HepG2 (cell line): ENCODE results near the gene WTAP. TPM values are rescaled to one million over a fixed set of nuclear protein-coding genes. Genes with fewer than 3 reads are reported as not detected.

Experiments used
- AKNA ChIP-seq: sonication (generic); formaldehyde crosslinking; IDR thresholded peaks from 2 replicates; pipeline ENCODE4 v1.4.0; 2020; ENCODE audit warnings: missing genetic modification reagents, borderline replicate concordance
- CBX5 ChIP-seq: sonication (generic); formaldehyde crosslinking; IDR thresholded peaks from 2 replicates; pipeline ENCODE4 v1.4.0; 2020; ENCODE audit warnings: missing genetic modification reagents, borderline replicate concordance
- GLI4 ChIP-seq: sonication (generic); formaldehyde crosslinking; IDR thresholded peaks from 2 replicates; pipeline ENCODE4 v1.5.1; 2020; ENCODE audit warnings: missing genetic modification reagents, mild to moderate bottlenecking, moderate library complexity, borderline replicate concordance
- RFX5 ChIP-seq: IDR thresholded peaks from 2 replicates; pipeline ENCODE4 v1.6.1; 2011; ENCODE audit warnings: low read depth, low read length, improper control_type of control experiment
- RFXANK ChIP-seq: IDR thresholded peaks from 2 replicates; pipeline ENCODE4 v1.6.1; 2016
- TBP ChIP-seq: sonication (generic); formaldehyde crosslinking; IDR thresholded peaks from 2 replicates; pipeline ENCODE4 v1.5.0; 2020; ENCODE audit warnings: missing genetic modification reagents
- THAP11 ChIP-seq: IDR thresholded peaks from 2 replicates; pipeline ENCODE4 v1.6.1; 2016; ENCODE audit warnings: missing biosample characterization, missing genetic modification reagents
- THAP7 ChIP-seq: sonication (generic); formaldehyde crosslinking; IDR thresholded peaks from 2 replicates; pipeline ENCODE4 v1.8.1; 2023; ENCODE audit warnings: mild to moderate bottlenecking, missing genetic modification reagents
- ZC3H13 ChIP-seq: sonication (generic); formaldehyde crosslinking; IDR thresholded peaks from 2 replicates; pipeline ENCODE4 v1.8.1; 2023; ENCODE audit warnings: mild to moderate bottlenecking, missing genetic modification reagents, moderate library complexity
- ZHX1 ChIP-seq: sonication (generic); formaldehyde crosslinking; IDR thresholded peaks from 2 replicates; pipeline ENCODE4 v1.8.1; 2022; ENCODE audit warnings: low read depth, mild to moderate bottlenecking, missing genetic modification reagents
- ZNF275 ChIP-seq: sonication (generic); formaldehyde crosslinking; IDR thresholded peaks from 2 replicates; pipeline ENCODE4 v1.8.0; 2022; ENCODE audit warnings: missing genetic modification reagents, mild to moderate bottlenecking, inconsistent platforms, borderline replicate concordance
- ZNF333 ChIP-seq: sonication (generic); formaldehyde crosslinking; IDR thresholded peaks from 2 replicates; pipeline ENCODE4 v1.4.0; 2020; ENCODE audit warnings: mild to moderate bottlenecking, missing genetic modification reagents, borderline replicate concordance
- ZNF513 ChIP-seq: sonication (generic); formaldehyde crosslinking; conservative IDR thresholded peaks from 2 replicates; pipeline ENCODE4 v1.5.0; 2020; ENCODE audit warnings: missing genetic modification reagents
- ZNF557 ChIP-seq: sonication (generic); formaldehyde crosslinking; IDR thresholded peaks from 2 replicates; pipeline ENCODE4 v1.4.0; 2020; ENCODE audit warnings: missing genetic modification reagents
- ZNF660 ChIP-seq: sonication (generic); formaldehyde crosslinking; IDR thresholded peaks from 2 replicates; pipeline ENCODE4 v1.5.1; 2020; ENCODE audit warnings: mild to moderate bottlenecking, low read depth, missing genetic modification reagents, borderline replicate concordance
- polyA plus RNA-seq, 8 experiments: library from polyadenylated mRNA; depleted of rRNA in 3 of 8; stranded (reverse) in 7 of 8; unstranded in 1 of 8; fragments of >200 nt; fragmentation: Illumina TruSeq in 4 of 8; extraction: Trizol in 4 of 8; gene quantifications; 2 replicates each; pipeline versions ENCODE4 v1.2.1 to v1.2.3, GENCODE V29; 2011 to 2016; ENCODE audit warnings: low read depth in 4 of 8, missing spikeins in 1 of 8, mixed read lengths in 1 of 8; ENCODE audit not compliant: insufficient read depth in 1 of 8
- total RNA-seq, 5 experiments: library from RNA; depleted of rRNA; stranded (reverse); fragments of >200 nt; fragmentation: Illumina TruSeq; extraction: Trizol; gene quantifications; 2 replicates each; pipeline ENCODE4 v1.2.3, GENCODE V29; 2016; ENCODE audit warnings: low read depth in 1 of 5

WTAP gene
- total and polyA plus RNA-seq, 2 of the 13 experiments (the other 11 are each of a cell fraction or from before 2014, with no cell fraction given), result 31.6 to 167 TPM

- peak; percentile 27 for TF ChIP-seq ZHX1 (CRISPR knock-in tag)
- no peak for TF ChIP-seq THAP7
- TF ChIP-seq RFX5, result peak; percentile 31; the same call in 1 of the 2 replicates
- peak; percentile 70; the same call in 1 of the 2 replicates for TF ChIP-seq ZNF275 (CRISPR knock-in tag)
- TF ChIP-seq ZNF557 (CRISPR knock-in tag), result 0 out of 2 replicates have a peak, but pooled peaks have one; percentile 19
- peak; percentile 65; the same call in 1 of the 2 replicates for TF ChIP-seq ZNF333 (CRISPR knock-in tag)
- 0 out of 2 replicates have a peak, but pooled peaks have one; percentile 30 for TF ChIP-seq AKNA (CRISPR knock-in tag)
- TF ChIP-seq ZC3H13 (CRISPR knock-in tag), result peak; percentile 19; the same call in 1 of the 2 replicates
- TF ChIP-seq TBP (CRISPR knock-in tag), result 0 out of 2 replicates have a peak, but pooled peaks have one; percentile 61
- peak; percentile 92 for TF ChIP-seq RFXANK (CRISPR knock-in tag)
- peak; percentile 84 for TF ChIP-seq THAP11 (CRISPR knock-in tag)
- peak; percentile 95; the same call in 1 of the 2 replicates for TF ChIP-seq GLI4 (CRISPR knock-in tag)
- peak; percentile 42; the same call in 1 of the 2 replicates for TF ChIP-seq CBX5
- peak; percentile 82; the same call in 1 of the 2 replicates for TF ChIP-seq ZNF660
- no peak for TF ChIP-seq ZNF513 (CRISPR knock-in tag)
These were observed 34.0 kb upstream of the WTAP start, which contains the start of gene SOD2 (continued) for GRCh38 chr6:159693128-159693893.
